Measurements from ENCODE around the gene CREB3L2. TPM values are rescaled to one million over a fixed set of nuclear protein-coding genes. Genes with fewer than 3 reads are reported as not detected.
A peak's percentile ranks its signal among the peaks of the same experiment; 100 is the strongest.
"Not testable (repeated sequence)": the region's sequence is repeated elsewhere in the genome, so short reads cannot be mapped to it uniquely, and the experiment has no call there.

CREB3L2 gene
- 69.9 TPM for polyA plus RNA-seq (2013, experiment 1 of 2; ENCODE audit: insufficient read length)
- polyA plus RNA-seq (2013, experiment 2 of 2; ENCODE audit: insufficient read length) = 50.6 TPM

GRCh38 chr7:138001529-138002095 lies at the start of gene CREB3L2:
Gene CREB3L2, minus strand, starts transcription at chr7:138002086. Its CDS starts 381 bp downstream, at chr7:138001705.
- peak; percentile 76 for DNase-seq

- DNase-seq = no peak
These were observed 47.7 kb upstream of the CREB3L2 start for GRCh38 chr7:138049505-138050116.

- DNase-seq = no peak
These were observed 46.0 kb upstream of the CREB3L2 start for GRCh38 chr7:138047907-138048306.

GRCh38 chr7:138044897-138045296 lies 43.0 kb upstream of the CREB3L2 start:
- no peak for DNase-seq

- not testable (repeated sequence) for DNase-seq
These were observed 38.2 kb upstream of the CREB3L2 start for GRCh38 chr7:138040063-138040462.

GRCh38 chr7:138036135-138036534 lies 34.2 kb upstream of the CREB3L2 start:
- no peak for DNase-seq

GRCh38 chr7:138033241-138033640 lies 31.4 kb upstream of the CREB3L2 start:
- no peak for DNase-seq

GRCh38 chr7:138032770-138033169 lies 30.9 kb upstream of the CREB3L2 start:
- no peak for DNase-seq

GRCh38 chr7:138032186-138032585 lies 30.3 kb upstream of the CREB3L2 start:
- no peak for DNase-seq

GRCh38 chr7:138030679-138031351 lies 28.9 kb upstream of the CREB3L2 start:
- DNase-seq = no peak

- DNase-seq = no peak
These were observed 28.1 kb upstream of the CREB3L2 start for GRCh38 chr7:138029941-138030340.

GRCh38 chr7:138029126-138029525 lies 27.2 kb upstream of the CREB3L2 start:
- DNase-seq = no peak

GRCh38 chr7:138027100-138027499 lies 25.2 kb upstream of the CREB3L2 start:
- no peak for DNase-seq

- DNase-seq = no peak
These were observed 23.6 kb upstream of the CREB3L2 start for GRCh38 chr7:138025215-138026186.

GRCh38 chr7:138024765-138025164 lies 22.9 kb upstream of the CREB3L2 start:
- no peak for DNase-seq

GRCh38 chr7:138024343-138024691 lies 22.4 kb upstream of the CREB3L2 start:
- DNase-seq = no peak

- no peak for DNase-seq
These were observed 21.9 kb upstream of the CREB3L2 start for GRCh38 chr7:138023618-138024342.

- no peak for DNase-seq
These were observed 20.0 kb upstream of the CREB3L2 start for GRCh38 chr7:138021889-138022288.

- DNase-seq = no peak
These were observed 16.1 kb upstream of the CREB3L2 start for GRCh38 chr7:138017992-138018391.

- no peak for DNase-seq
These were observed 13.2 kb upstream of the CREB3L2 start for GRCh38 chr7:138015096-138015495.

- DNase-seq = no peak
These were observed 12.8 kb upstream of the CREB3L2 start for GRCh38 chr7:138014686-138015085.

GRCh38 chr7:138014201-138014600 lies 12.3 kb upstream of the CREB3L2 start:
- DNase-seq = not testable (repeated sequence)

Measured in fibroblast of skin of back (primary cell).